Vagina (tissue), 2 donors: ENCODE measurements around the gene TMEM150A.

Experiments
- CTCF ChIP-seq, 3 experiments: fragments of 450-650 bp in 2 of 3; fragments of 200-600 bp in 1 of 3; sonication (generic) in 1 of 3; IDR thresholded peaks; one replicate each; pipeline ENCODE4 v1.5.1; 2017 to 2019; ENCODE audit warnings: antibody characterized with exemption in 3 of 3, mild to moderate bottlenecking in 2 of 3, moderate library complexity in 2 of 3
- POLR2A ChIP-seq, 2 donors: fragments of 450-650 bp; IDR thresholded peaks; one replicate each; pipeline ENCODE4 v1.6.1; 2017; ENCODE audit warnings: antibody characterized with exemption in 2 of 2, mild to moderate bottlenecking in 2 of 2, moderate library complexity in 2 of 2

GRCh38 chr2:85596486-85597143, 5.9 kb downstream of the TMEM150A start:
- TF ChIP-seq CTCF (IDR thresholded peaks at IDR 0.05), result no peak
- TF ChIP-seq POLR2A (IDR thresholded peaks at IDR 0.05), result no peak
